BLaER1 (cell line): ENCODE data around the gene EEF1AKMT1.
A peak's percentile ranks its signal among the peaks of the same experiment; 100 is the strongest.

Experiments used
- H3K27ac ChIP-seq: shearing (Covaris generic); formaldehyde crosslinking; 2 replicates; pipeline ENCODE4 v1.8.1; 2022
- H3K27me3 ChIP-seq: shearing (Covaris generic); formaldehyde crosslinking; 2 replicates; pipeline ENCODE4 v1.8.1; 2022
- H3K36me3 ChIP-seq: shearing (Covaris generic); formaldehyde crosslinking; 2 replicates; pipeline ENCODE4 v1.8.1; 2022
- H3K4me1 ChIP-seq: shearing (Covaris generic); formaldehyde crosslinking; 2 replicates; pipeline ENCODE4 v1.8.1; 2022
- H3K4me2 ChIP-seq: shearing (Covaris generic); formaldehyde crosslinking; 2 replicates; pipeline ENCODE4 v1.8.1; 2022
- H3K4me3 ChIP-seq: shearing (Covaris generic); formaldehyde crosslinking; 2 replicates; pipeline ENCODE4 v1.8.1; 2022
- H3K9ac ChIP-seq: shearing (Covaris generic); formaldehyde crosslinking; 2 replicates; pipeline ENCODE4 v1.8.1; 2022
- H3K9me3 ChIP-seq: shearing (Covaris generic); formaldehyde crosslinking; 2 replicates; pipeline ENCODE4 v1.8.1; 2022
- H4K20me1 ChIP-seq: shearing (Covaris generic); formaldehyde crosslinking; 2 replicates; pipeline ENCODE4 v1.8.1; 2022
- Cebpa-rat ChIP-seq: shearing (Covaris generic); IDR thresholded peaks from 2 replicates; pipeline ENCODE4 v1.8.1; 2022

The EEF1AKMT1 gene

GRCh38 chr13:20780317-20780716 lies 6.6 kb upstream of the EEF1AKMT1 start:
- Histone ChIP-seq H3K27me3 (no peaks in the 10 kb centered on the region), H3K36me3 (peaks cover 44% of the 10 kb centered on the region), H3K4me3 (no peak overlapping the region), H3K9ac (no peak overlapping the region), H3K9me3 (no peaks in the 10 kb centered on the region), H3K4me1 (no peaks in the 10 kb centered on the region), H3K4me2 (no peak overlapping the region), H3K27ac (no peak overlapping the region), H4K20me1 (no peaks in the 10 kb centered on the region)
- TF ChIP-seq Cebpa-rat, result no peak

GRCh38 chr13:20779405-20779804 lies 5.6 kb upstream of the EEF1AKMT1 start:
- Histone ChIP-seq H3K27ac (no peak overlapping the region), H3K4me1 (no peaks in the 10 kb centered on the region), H3K9ac (no peak overlapping the region), H3K36me3 (peaks cover 34% of the 10 kb centered on the region), H4K20me1 (no peaks in the 10 kb centered on the region), H3K9me3 (no peaks in the 10 kb centered on the region), H3K27me3 (no peaks in the 10 kb centered on the region), H3K4me3 (no peak overlapping the region), H3K4me2 (no peak overlapping the region)
- TF ChIP-seq Cebpa-rat, result no peak

- Histone ChIP-seq H3K27ac (no peak overlapping the region), H3K36me3 (peaks cover 23% of the 10 kb centered on the region), H3K9ac (no peak overlapping the region), H3K27me3 (no peaks in the 10 kb centered on the region), H3K4me2 (no peak overlapping the region), H3K9me3 (no peaks in the 10 kb centered on the region), H3K4me1 (no peaks in the 10 kb centered on the region), H4K20me1 (no peaks in the 10 kb centered on the region), H3K4me3 (no peak overlapping the region)
- TF ChIP-seq Cebpa-rat, result no peak
Observed at GRCh38 chr13:20778311-20778710, 4.5 kb upstream of the EEF1AKMT1 start.

GRCh38 chr13:20776751-20777150 lies 3.0 kb upstream of the EEF1AKMT1 start:
- Histone ChIP-seq H3K4me1 (peaks cover 11% of the 10 kb centered on the region), H3K27me3 (no peaks in the 10 kb centered on the region), H3K36me3 (peaks cover 9% of the 10 kb centered on the region), H3K9ac (no peak overlapping the region), H4K20me1 (no peaks in the 10 kb centered on the region), H3K27ac (no peak overlapping the region), H3K4me2 (no peak overlapping the region), H3K4me3 (no peak overlapping the region), H3K9me3 (no peaks in the 10 kb centered on the region; the same call in 1 of the 2 replicates)
- no peak for TF ChIP-seq Cebpa-rat

GRCh38 chr13:20775961-20776360 lies 2.2 kb upstream of the EEF1AKMT1 start:
- H3K4me2 ChIP-seq, result no peak overlapping the region
- H3K36me3 ChIP-seq, result peaks cover 13% of the 10 kb centered on the region
- no peak overlapping the region for H3K27ac ChIP-seq
- no peak overlapping the region for H3K4me3 ChIP-seq
- peaks cover 11% of the 10 kb centered on the region for H3K4me1 ChIP-seq
- no peaks in the 10 kb centered on the region for H3K27me3 ChIP-seq
- TF ChIP-seq Cebpa-rat, result no peak
- H4K20me1 ChIP-seq, result no peaks in the 10 kb centered on the region
- no peak overlapping the region for H3K9ac ChIP-seq
- peaks cover 8% of the 10 kb centered on the region for H3K9me3 ChIP-seq

GRCh38 chr13:20774746-20775145 lies 985 bp upstream of the EEF1AKMT1 start:
- Histone ChIP-seq H3K4me3 (no peak overlapping the region), H3K4me2 (no peak overlapping the region), H3K36me3 (peaks cover 24% of the 10 kb centered on the region)

GRCh38 chr13:20772401-20773131 lies 1.2 kb downstream of the EEF1AKMT1 start:
- TF ChIP-seq Cebpa-rat, result no peak
- Histone ChIP-seq H3K4me2 (peak overlapping the region; percentile 89), H4K20me1 (no peaks in the 10 kb centered on the region), H3K36me3 (peaks cover 34% of the 10 kb centered on the region), H3K27ac (peak overlapping the region; percentile 97), H3K27me3 (no peaks in the 10 kb centered on the region), H3K9me3 (peaks cover 38% of the 10 kb centered on the region), H3K4me3 (peak overlapping the region; percentile 76), H3K4me1 (peaks cover 17% of the 10 kb centered on the region), H3K9ac (peak overlapping the region; percentile 94)

More at GRCh38 chr13:20774746-20775145, 985 bp upstream of the EEF1AKMT1 start:
- H3K9ac ChIP-seq, result no peak overlapping the region
- TF ChIP-seq Cebpa-rat, result no peak
- H3K4me1 ChIP-seq, result peaks cover 11% of the 10 kb centered on the region
- no peaks in the 10 kb centered on the region for H3K27me3 ChIP-seq
- peaks cover 20% of the 10 kb centered on the region for H3K9me3 ChIP-seq
- H3K27ac ChIP-seq, result no peak overlapping the region
- H4K20me1 ChIP-seq, result no peaks in the 10 kb centered on the region

- Histone ChIP-seq H3K36me3 (peaks cover 38% of the 10 kb centered on the region), H3K9ac (no peak overlapping the region), H3K27ac (no peak overlapping the region), H4K20me1 (no peaks in the 10 kb centered on the region), H3K9me3 (peaks cover 52% of the 10 kb centered on the region), H3K4me1 (peaks cover 17% of the 10 kb centered on the region), H3K4me2 (no peak overlapping the region), H3K4me3 (no peak overlapping the region), H3K27me3 (no peaks in the 10 kb centered on the region)
- TF ChIP-seq Cebpa-rat, result no peak
Observed at GRCh38 chr13:20769834-20770233, 3.9 kb downstream of the EEF1AKMT1 start.

- Histone ChIP-seq H3K4me2 (no peak overlapping the region), H3K27ac (no peak overlapping the region), H3K27me3 (no peaks in the 10 kb centered on the region), H3K36me3 (peaks cover 38% of the 10 kb centered on the region), H3K4me3 (no peak overlapping the region), H3K9me3 (peaks cover 52% of the 10 kb centered on the region), H4K20me1 (no peaks in the 10 kb centered on the region), H3K9ac (no peak overlapping the region), H3K4me1 (peaks cover 17% of the 10 kb centered on the region)
- TF ChIP-seq Cebpa-rat, result no peak
Observed at GRCh38 chr13:20769091-20769490, 4.7 kb downstream of the EEF1AKMT1 start.

GRCh38 chr13:20767309-20767943 lies 6.3 kb downstream of the EEF1AKMT1 start:
- H4K20me1 ChIP-seq, result no peaks in the 10 kb centered on the region
- H3K27me3 ChIP-seq, result no peaks in the 10 kb centered on the region
- H3K36me3 ChIP-seq, result peaks cover 38% of the 10 kb centered on the region
- TF ChIP-seq Cebpa-rat, result no peak
- H3K4me3 ChIP-seq, result no peak overlapping the region
- H3K9me3 ChIP-seq, result peaks cover 52% of the 10 kb centered on the region
- H3K9ac ChIP-seq, result no peak overlapping the region
- H3K27ac ChIP-seq, result no peak overlapping the region
- H3K4me2 ChIP-seq, result no peak overlapping the region
- peaks cover 9% of the 10 kb centered on the region for H3K4me1 ChIP-seq
